GM21619 (cell line): Measurements from ENCODE around the gene AFDN.

Source experiments
- ATAC-seq: cut with Tn5 transposase; IDR thresholded peaks from one replicate; pipeline ENCODE4 v1.9.1; 2021; ENCODE audit not compliant: unreplicated experiment

AFDN gene

DNA sequence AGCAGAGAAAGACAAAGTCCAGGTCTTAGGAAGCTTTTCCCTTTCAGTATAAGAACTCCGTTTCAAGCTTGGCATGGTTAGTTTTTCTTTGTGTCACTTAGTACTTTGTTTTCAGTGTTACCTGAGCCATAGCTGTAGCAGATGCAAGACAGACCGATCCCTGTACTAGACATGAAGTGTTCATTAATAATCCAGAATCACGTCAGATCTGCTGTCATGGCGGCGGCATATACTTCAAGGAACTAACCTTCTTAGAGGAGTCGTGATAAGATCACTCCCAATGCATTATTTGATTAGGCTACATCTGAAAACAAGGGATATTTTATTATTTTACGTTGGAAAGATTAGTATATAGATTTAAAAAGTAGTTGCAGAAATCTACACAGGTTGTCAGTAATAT, 83.9 kb downstream of the AFDN start:
- ATAC-seq: no peak

DNA sequence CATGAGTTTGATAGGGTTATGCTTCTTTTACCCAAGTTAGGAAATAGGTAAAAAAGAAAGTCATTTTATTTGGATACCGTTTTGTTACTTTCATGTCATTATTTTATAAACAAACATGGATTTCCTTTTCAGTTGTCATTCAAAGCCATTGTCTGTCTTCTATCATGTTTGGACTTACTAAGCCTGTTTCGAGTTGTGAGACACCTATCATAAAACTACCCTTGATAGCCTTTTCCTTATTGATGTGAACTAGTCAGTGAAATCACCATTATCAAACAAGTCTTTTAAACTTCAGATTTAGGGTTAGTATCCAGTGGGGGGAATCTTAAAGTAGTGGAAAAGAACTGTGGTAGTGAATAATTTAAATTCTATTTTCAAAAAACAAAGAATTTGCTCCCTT, 85.8 kb downstream of the AFDN start:
- no peak for ATAC-seq

DNA sequence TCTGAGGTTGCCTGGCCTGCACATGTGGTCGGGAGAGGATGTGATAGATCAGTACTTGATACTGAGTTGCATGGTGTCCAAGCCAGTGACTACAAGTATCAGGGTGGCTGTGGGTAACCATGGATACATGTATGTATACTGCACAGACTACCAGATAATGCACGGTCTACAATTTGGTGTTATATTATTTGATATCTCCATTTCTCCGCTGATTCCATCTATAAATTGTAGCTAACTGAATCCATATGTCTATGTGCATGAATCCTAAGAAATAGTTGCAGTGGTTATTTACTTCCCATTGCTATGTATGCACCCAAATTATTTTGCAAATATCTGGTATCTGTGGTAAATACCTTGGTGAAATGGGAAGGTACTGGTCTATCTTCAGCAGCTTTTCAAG, 87.0 kb downstream of the AFDN start:
- ATAC-seq: no peak

DNA sequence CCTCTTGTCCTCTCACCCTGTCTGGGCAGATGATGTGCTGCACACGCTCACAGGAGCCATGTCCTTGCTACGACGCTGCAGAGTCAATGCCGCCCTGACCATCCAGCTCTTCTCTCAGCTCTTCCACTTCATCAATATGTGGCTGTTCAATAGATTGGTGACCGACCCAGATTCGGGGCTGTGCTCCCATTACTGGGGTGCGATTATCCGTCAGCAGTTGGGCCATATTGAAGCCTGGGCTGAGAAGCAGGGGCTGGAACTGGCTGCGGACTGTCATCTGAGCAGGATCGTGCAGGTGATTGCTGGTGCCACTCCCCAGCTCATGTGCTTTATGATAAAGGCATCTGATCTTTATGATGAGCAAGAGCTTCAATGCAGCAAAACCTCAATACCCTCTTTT, 88.4 kb downstream of the AFDN start:
- ATAC-seq: no peak

DNA sequence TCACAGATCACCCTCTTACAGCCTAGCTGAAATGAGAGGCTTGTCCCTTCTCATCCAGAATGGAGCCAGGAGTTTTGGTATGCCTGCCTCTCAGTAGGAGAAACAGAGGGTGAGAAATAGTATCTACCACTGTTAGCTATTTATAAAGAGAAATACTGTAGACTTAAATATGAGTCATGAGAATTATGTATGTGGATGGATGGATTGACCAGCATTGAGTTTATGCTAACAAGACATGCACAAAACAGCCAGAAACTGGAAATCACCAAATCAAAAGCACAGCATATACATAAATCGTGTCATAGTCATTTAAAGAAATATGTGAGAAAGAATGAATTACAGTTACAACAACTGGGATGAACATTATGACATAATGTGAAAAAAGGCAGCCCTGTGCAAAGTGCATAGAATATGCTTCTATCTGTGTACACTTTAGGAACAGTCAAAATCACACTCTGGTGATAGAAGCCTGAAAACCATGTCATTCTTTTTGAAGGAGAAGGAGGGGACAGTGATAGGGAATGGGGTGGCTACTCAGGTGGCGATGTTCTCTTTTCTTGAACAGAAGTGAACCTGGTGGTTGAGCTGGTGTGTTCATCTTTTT, 90.9 kb downstream of the AFDN start:
- no peak for ATAC-seq

DNA sequence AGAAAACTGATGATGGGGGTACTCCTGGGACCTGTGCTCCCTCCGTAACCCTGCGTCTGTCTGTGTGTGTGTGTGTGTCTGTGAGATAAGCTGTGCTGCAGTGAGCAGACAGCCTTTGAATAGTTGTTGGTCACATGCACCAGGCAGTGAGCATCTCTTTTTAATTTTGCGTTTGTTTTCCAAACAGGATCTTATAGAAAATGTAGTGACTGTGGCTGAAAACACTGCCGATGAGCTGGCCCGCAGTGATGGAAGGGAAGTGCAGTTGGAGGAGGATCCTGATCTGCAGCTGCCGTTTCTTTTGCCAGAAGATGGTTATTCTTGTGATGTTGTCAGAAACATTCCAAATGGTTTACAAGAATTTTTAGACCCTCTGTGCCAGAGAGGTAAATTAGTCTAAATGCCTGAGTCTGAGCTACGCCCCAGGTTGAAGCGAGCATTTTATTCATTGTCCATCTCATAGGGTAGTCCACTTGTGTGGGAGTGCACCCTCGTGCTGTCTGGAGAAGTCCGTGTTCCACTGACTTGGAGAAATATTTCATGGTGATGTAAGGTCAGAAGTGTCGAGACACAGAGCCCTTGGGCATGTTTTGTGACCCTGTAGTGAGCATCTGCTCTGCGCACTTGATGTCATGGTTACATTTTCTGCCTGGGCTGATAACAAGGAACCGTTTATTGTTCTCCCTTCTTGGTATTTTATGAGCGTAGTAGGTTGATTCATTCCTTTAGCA, 92.0 kb downstream of the AFDN start:
- ATAC-seq: no peak

DNA sequence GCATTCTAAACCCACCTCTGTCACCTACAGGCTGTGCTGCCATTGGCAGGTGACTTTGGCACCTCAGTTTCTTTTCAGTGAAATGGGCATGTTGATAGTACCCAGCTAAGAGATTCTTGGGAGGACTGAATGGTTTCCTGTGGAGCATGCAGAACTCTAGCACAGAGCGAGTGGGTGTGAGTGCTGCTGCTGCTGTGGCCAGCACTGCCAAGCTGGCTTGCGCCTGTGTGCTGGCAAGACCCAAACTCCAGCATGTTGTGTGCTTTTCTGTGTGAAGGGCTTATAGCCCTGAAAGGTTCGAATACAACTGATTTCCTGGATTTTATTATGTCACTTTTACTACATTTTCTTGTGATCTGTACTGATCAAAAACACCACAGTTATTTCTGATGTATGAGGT, 92.6 kb downstream of the AFDN start:
- ATAC-seq: no peak

DNA sequence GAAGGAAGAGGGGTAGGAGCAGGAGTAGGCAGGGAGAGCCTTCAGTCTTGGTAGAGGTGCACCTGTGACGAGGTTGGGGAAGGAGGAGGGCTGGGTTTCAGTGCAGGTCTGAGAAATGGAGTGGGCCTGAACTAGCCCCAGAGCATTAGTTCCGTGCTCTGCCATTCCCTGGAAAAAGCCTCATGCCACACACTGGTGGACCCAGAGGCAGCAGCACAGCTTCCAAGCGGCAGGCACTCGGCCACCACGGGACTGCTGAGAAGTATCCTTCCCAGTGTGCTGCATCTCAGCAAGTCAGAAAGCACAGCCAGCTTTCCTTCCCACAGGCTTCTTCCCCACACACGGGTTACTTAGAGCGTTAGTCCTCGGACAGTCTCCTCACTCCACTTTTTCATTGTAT, 93.5 kb downstream of the AFDN start:
- ATAC-seq: no peak

DNA sequence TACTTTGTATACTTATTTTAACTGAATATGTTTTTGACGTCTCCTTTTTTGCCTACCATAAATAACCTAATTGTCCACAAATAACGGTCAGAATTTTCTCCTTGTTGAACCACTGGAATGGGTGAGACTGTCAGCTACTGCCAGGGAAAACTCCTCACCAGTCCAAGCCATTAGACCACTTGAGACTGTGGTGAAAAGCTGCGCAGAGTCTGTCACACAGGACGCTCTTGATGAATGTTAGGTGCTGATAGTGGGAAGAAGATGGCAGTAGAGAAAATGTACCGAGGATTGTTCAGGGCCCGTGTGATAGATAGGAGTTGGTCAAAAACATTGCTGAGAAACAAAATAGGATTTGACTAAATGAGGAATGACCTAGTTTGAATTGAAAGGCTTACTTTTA, 95.1 kb downstream of the AFDN start:
- no peak for ATAC-seq

DNA sequence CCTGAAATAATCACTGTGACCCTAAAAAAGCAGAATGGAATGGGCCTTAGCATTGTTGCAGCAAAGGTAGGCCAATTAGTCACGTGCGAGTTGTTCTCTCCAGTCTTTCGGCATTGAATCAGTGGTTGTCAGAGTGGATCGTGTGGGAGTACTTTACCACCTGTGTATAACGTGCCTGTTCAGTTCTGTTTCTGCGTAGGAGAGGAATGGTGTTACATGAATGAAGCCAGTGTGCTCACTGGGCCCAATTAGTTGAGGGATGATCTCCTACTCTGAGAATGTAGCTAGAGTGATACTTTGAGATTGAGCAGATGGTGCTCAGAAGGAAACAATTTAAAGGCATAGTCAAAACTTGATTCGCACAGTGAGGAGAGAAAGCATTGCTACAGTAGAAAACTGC, 98.3 kb downstream of the AFDN start:
- ATAC-seq: no peak

DNA sequence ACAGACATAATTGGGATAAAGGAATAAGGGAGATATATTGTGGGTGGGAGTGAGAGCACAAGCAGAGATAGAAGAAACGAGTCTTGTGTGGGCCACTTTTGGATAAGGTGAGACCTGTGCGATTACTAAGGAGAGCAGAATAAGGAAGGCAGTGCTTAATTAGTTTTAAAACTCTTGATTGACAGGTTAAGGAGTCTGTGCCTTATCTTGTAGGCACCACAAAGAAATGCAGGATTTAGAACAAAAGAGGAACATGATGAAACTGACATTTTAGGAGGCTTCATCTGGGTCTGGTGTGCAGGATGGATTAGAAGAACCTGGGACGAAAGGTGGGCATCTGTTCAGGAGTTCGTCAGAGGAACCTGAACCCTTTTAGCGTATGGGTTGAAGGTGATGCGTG, 100.5 kb downstream of the AFDN start:
- ATAC-seq: no peak

DNA sequence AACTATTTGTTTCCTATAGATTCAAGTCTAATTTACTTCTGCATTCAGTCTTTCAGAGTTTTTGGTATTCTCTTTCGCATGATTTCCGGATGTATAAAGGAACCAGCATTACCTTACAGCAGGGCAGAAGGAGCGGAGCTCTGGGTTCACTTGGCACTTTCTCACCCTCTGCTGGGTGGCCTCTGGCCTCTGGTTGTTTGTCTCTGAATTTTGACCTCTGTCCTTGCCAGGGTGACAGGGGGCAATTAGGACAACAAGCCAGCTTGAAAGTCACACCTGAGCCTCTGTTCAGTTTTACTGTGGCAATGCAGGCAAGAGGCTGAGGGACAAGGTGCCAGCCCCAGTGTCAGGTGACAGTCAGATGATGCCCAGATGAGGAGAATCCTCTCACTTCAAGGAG, 101.4 kb downstream of the AFDN start:
- no peak for ATAC-seq

DNA sequence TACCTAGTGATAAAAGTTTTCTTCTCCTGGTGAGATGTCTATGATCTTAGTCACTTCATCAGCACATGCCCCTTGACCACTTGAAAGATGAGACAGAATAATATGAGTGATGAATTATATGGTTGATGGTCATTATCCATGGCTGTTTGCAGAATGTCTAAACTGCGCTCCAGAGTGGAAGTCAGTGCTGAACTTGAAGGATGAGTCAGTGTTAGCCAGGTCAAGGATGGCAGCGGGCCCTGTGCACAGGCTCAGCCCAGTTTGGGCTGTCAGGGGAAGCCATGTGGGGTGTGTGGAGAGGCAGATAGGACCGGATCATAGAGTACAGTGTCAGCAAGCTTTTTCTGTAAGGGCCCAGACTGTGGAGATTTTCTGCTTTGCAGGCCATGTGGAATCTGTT, 103.6 kb downstream of the AFDN start:
- no peak for ATAC-seq

DNA sequence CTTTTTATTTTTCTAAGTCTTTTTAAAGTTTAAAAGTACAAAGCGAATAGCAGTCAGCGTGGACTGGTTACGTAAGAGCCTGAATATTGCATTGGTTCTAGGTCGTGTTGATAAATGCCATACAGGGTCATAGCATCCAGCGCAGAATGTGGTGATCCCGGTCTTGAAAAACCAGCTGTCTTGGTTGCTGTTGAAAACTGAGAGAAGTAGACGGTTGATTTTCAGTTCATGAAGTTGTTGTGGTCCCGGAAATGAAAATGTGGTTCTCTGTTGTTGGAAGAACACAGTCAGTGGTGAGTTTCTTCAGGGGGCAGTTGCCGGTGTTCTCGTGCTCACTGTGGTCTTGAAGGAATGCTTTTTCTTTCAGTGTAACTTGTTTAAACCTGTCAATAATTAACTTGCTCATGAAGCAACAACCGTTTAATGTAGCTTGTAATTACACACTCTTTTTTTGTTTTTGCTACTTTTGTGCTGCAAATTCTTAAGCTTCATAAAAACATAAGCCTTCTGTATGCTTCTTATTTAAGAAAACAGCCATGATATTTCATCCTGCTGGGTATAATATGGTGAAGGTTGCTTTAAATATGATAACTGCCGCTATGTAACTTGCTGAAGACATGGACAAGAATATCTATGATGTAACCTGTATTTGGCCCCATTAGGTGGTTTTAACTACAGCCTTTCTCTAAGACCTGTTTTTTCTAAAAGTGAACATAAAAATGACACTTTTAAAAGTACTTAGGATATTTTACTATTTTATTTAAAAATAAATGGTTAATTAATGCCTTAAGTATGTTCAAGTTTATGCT, 106.0 kb downstream of the AFDN start:
- no peak for ATAC-seq

DNA sequence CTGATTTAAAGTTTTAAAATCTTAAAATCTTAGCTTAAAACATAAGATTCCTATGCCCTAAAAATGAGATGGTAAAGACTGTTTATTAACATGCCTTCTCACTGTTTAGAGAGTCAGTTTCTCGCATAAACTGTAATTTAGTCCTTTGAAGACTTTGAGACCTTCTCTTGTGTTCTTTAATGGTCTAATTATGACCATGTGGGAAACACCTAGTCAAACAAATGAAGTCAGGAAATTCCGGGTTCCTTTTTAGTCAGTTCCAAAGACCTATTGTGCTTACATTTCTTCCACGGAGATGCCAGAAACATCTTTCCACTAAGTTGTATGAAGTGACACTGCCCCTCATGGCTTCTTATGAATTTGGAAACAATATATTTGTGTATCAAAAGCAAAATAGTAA, 106.6 kb downstream of the AFDN start:
- ATAC-seq: no peak

DNA sequence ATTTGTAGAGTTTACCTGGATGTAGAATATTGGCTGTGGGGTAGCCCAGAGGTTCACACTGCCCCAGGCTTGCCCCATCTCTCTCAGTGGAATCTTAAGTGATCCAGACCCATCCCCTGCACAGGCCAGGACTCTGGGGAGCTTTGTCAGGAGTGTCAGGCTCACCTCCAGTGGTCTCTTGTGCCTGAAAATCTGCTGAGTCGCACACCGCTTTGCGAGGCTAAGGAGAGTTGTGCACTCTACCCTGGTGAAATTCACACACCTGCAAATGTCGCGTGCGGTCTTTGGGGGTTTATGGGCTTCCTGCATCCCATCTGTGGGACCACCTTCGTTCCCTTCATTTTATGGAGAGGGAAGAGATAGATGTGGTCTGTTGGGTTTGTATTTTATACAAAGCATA, 107.1 kb downstream of the AFDN start:
- ATAC-seq: no peak

DNA sequence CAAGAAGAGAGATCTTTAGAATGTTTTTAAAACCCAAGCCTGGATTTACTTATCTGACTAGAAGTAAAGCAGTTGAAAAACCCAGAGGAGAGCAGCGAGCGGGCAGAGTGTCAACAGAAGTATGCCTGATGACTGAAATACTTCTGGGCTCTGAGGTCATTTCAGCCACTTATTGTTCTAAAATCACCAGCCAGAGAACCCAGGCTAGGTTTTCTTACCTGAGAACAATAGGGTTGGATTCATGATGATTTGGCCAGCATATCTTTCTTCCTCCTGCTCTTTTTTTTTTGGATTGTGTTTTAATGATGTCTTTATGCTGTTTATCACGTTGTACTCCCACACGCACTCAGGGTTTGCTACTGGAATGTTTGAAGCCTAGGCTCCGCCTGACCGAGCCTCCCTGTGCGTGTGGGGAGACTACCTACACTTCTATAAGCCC, 107.7 kb downstream of the AFDN start:
- no peak for ATAC-seq

DNA sequence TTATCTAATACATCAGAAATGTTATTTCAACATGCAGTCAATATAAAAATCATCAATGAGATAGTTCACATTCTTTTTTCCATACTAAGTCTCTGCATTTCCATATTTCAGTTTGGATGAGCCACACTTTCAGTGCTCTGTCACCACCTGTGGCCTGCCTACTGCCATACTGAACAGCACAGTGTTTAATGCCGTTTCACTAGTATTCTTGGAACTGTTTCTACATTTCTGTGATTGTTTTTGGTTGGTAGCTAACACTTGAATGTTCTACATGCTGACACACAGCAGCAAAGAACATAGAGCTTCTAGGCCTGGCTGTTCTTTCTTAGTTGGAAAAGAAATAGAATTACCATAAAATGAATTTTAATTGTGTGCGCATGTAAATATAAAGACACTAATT, 109.3 kb downstream of the AFDN start:
- ATAC-seq: no peak

DNA sequence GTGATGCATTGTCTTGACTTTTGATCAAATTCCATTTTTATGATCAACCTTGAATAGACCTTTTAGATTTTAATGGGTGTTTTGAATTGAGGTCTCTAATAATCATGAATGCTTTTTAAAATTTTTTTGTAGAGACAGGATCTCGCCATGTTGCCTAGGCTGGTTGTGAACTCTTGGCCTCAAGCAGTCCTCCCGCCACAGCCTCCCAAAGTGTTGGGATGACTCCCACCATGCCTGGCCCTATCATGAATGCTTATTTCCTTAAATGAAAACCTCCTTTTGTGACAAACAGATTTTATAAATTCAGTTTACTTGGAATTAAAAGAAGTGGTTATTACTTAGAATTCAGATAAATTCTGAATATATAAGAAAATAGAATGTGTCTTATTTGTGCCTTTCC, 110.6 kb downstream of the AFDN start:
- ATAC-seq: no peak

DNA sequence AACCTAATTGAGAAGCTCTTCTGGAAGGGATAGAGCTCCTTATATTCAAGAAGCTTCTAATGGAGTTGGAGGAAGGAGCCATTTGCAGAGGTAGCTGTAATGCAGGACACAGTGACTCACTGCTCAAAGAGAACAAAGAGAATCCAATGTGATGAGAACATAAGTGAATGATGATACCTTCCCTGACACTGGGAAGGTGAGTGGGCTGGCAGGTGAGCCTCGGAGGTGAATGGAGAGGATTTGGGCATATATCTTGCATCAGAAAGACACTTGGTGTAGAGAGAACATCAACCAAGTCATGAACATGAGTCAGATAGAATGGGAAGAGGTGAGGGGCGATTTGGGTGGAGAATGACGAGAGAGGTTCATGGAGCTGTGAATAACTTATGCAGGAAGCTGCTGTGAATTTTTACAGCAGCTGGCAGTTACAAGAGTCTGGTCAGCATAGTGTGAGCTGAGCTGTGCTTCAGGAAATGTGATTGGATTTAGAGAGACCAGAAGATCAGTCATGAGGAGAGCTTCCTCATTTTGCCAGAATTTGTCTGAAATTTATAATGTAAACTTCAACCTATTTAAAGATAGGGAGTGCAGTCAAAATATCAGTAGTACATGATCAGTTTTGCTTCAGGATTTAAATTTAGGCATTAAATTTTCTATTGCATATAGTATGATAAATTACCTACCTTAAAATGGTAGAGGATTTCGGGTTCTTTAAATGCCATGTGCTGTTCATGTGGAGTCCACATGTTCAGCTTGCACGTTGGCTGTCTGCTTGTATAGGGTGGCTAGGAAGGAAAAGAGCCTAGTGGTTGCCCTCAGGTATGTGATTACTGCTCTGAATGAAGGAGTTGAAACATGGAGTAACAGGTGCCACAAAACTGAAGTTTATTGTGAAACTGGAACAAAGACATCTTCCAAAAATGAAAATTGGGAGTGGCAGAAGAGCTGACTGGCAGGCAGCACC, 111.5 kb downstream of the AFDN start:
- ATAC-seq: no peak

DNA sequence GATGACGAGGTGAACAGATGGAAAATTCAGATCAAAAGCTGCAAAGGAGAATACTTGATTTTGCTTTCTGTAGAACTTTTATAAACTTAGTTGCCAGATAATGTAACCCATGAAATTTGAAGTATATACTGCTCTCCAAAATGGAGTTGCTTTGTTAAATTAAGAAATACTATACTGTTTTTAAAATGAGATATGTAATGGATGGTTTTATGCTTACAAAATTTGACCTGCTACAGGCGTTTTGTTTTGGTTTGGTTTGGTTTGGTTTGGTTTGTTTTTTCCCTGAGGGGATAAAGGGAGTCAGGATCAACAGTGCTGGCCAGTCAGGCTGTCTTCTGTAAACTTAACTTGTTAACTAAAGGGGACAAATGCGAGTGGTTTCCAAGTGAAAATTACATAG, 115.1 kb downstream of the AFDN start:
- ATAC-seq: no peak
